OCI-LY3 (cell line): ENCODE measurements around the gene RIF1.

Experiments
- H2AFZ ChIP-seq: fragments of 200-600, 300-600 bp; shearing (Covaris generic); 2 replicates; pipeline ENCODE4 v1.6.0; 2014; ENCODE audit warnings: antibody characterized with exemption, low read depth, low read length
- H3K27ac ChIP-seq: fragments of 200-600, 300-600 bp; sonication (generic); 2 replicates; pipeline ENCODE4 v1.5.1; 2014; ENCODE audit warnings: mild to moderate bottlenecking, low read length, moderate library complexity, mixed read lengths
- H3K27me3 ChIP-seq: fragments of 200-600, 300-600 bp; sonication (generic); 2 replicates; pipeline ENCODE4 v1.6.1; 2014; ENCODE audit warnings: low read depth, low read length, mixed read lengths
- H3K36me3 ChIP-seq: fragments of 200-600, 300-600 bp; sonication (generic); replicated peaks from 2 replicates; pipeline ENCODE3; 2014; ENCODE audit warnings: low read depth, low read length, mixed read lengths
- H3K4me1 ChIP-seq: fragments of 300-600, 200-600 bp; sonication (generic); 2 replicates; pipeline ENCODE4 v1.6.1; 2014; ENCODE audit warnings: low read length, mixed read lengths
- H3K4me2 ChIP-seq: fragments of 200-600, 300-600 bp; sonication (generic); 2 replicates; pipeline ENCODE4 v1.6.1; 2014; ENCODE audit warnings: low read length, mixed read lengths
- H3K4me3 ChIP-seq: fragments of 300-600, 200-600 bp; sonication (generic); 2 replicates; pipeline ENCODE4 v1.5.1; 2014; ENCODE audit warnings: antibody characterized with exemption, mild to moderate bottlenecking, low read length, moderate library complexity
- H3K79me2 ChIP-seq: fragments of 300-600, 200-600 bp; shearing (Covaris generic); 2 replicates; pipeline ENCODE4 v1.6.1; 2014; ENCODE audit warnings: mild to moderate bottlenecking, low read length, mixed read lengths
- H3K9ac ChIP-seq: fragments of 300-600, 200-600 bp; shearing (Covaris generic); 2 replicates; pipeline ENCODE4 v1.6.0; 2014; ENCODE audit warnings: mild to moderate bottlenecking, low read length, moderate library complexity
- H3K9me3 ChIP-seq: fragments of 200-600, 300-600 bp; shearing (Covaris generic); 2 replicates; pipeline ENCODE4 v1.6.1; 2014; ENCODE audit warnings: low read length, mixed read lengths; ENCODE audit not compliant: insufficient read depth
- H4K20me1 ChIP-seq: fragments of 200-600, 300-600 bp; sonication (generic); 2 replicates; pipeline ENCODE4 v1.6.1; 2016; ENCODE audit warnings: low read length, mixed read lengths; ENCODE audit not compliant: insufficient read depth
- CTCF ChIP-seq: fragments of 200-600, 300-600 bp; sonication (generic); IDR thresholded peaks from 2 replicates; pipeline ENCODE4 v1.5.1; 2014; ENCODE audit warnings: antibody characterized with exemption, low read length, low read depth
- EZH2phosphoT487 ChIP-seq: fragments of 200-600 bp; shearing (Covaris generic); IDR thresholded peaks from 2 replicates; pipeline ENCODE4 v1.6.1; 2018; ENCODE audit warnings: antibody characterized with exemption, mixed run types, low read depth

The RIF1 gene

GRCh38 chr2:151525821-151526373 is 116.2 kb downstream of the RIF1 start:
- Histone ChIP-seq H3K9ac (no peak overlapping the region), H3K79me2 (no peaks in the 10 kb centered on the region), H3K4me1 (peaks cover 15% of the 10 kb centered on the region), H4K20me1 (no peaks in the 10 kb centered on the region), H3K27me3 (no peaks in the 10 kb centered on the region), H3K27ac (no peak overlapping the region), H3K9me3 (no peaks in the 10 kb centered on the region), H2AFZ (no peak overlapping the region), H3K4me3 (no peak overlapping the region), H3K36me3 (no peaks in the 10 kb centered on the region), H3K4me2 (no peak overlapping the region)
- TF ChIP-seq EZH2phosphoT487 = no peak
- TF ChIP-seq CTCF = no peak

- no peaks in the 10 kb centered on the region for H3K36me3 ChIP-seq
- H3K4me1 ChIP-seq = peaks cover 15% of the 10 kb centered on the region
- no peak overlapping the region for H3K9ac ChIP-seq
- no peak overlapping the region for H2AFZ ChIP-seq
- no peaks in the 10 kb centered on the region for H3K79me2 ChIP-seq
- TF ChIP-seq EZH2phosphoT487 (no peak), CTCF (no peak)
- H3K4me2 ChIP-seq = no peak overlapping the region
- no peak overlapping the region for H3K27ac ChIP-seq
- no peaks in the 10 kb centered on the region for H4K20me1 ChIP-seq
- no peaks in the 10 kb centered on the region for H3K9me3 ChIP-seq
- no peak overlapping the region for H3K4me3 ChIP-seq
- H3K27me3 ChIP-seq = no peaks in the 10 kb centered on the region
These were observed 116.9 kb downstream of the RIF1 start for GRCh38 chr2:151526572-151527090.
